Pancreas (tissue), 10 donors: ENCODE results near the gene SGK1. TPM values are rescaled to one million over a fixed set of nuclear protein-coding genes. Genes with fewer than 3 reads are reported as not detected.

Experiments used
- ATAC-seq, 4 donors: fragments of 200-7000 bp; cut with Tn5 transposase; one replicate each; pipeline versions ENCODE4 v1.8.0 to v1.9.1; 2020; ENCODE audit warnings: mild to moderate bottlenecking in 4 of 4, moderate library complexity in 4 of 4
- DNase-seq, 6 donors: peaks; one replicate each; pipeline ENCODE4 v3.0.0-alpha.2; 2020
- FAIRE-seq: peaks from 2 replicates; lab custom pipeline; 2012; peaks lifted over from hg19 to GRCh38; lab: Jason Lieb, UNC
- H3K27ac ChIP-seq, 4 donors: fragments of 200-600 bp; sonication (generic); 1 replicate in 3 of 4; 2 replicates in 1 of 4; pipeline versions ENCODE4 v1.5.0 to v1.8.0; 2020
- H3K27me3 ChIP-seq, 4 donors: fragments of 200-600 bp; one replicate each; pipeline ENCODE4 v1.8.0; 2021
- H3K36me3 ChIP-seq, 3 donors: fragments of 200-600 bp; sonication (generic) in 1 of 3; one replicate each; pipeline versions ENCODE4 v1.5.0 to v1.8.0; 2020 to 2021
- H3K4me1 ChIP-seq, 3 donors: fragments of 200-600 bp; one replicate each; pipeline ENCODE4 v1.8.0; 2021
- H3K4me3 ChIP-seq, 4 donors: fragments of 200-600 bp; sonication (generic) in 2 of 4; one replicate each; pipeline versions ENCODE4 v1.5.0 to v1.8.0; 2020 to 2021
- H3K9me3 ChIP-seq, 4 donors: fragments of 200-600 bp; one replicate each; pipeline ENCODE4 v1.8.0; 2021
- CTCF ChIP-seq, 4 donors: fragments of 200-600 bp; sonication (generic) in 3 of 4; IDR thresholded peaks; one replicate each; pipeline versions ENCODE4 v1.5.0 to v1.8.0; 2021; ENCODE audit warnings: antibody characterized with exemption in 4 of 4
- WGBS, 2 donors: extraction: QIAGEN DNeasy Blood & Tissue Kit; methylation state at CpG; one replicate each; pipeline ENCODE4 v1.1.7; 2013; 5-methylcytosine and 5-hydroxymethylcytosine counted together
- intact Hi-C, 3 donors: fragments of 100-400 bp; cut with DNase I; formaldehyde crosslinking; loops; one replicate each; pipeline versions ENCODE4 v1.11.1 to v1.14.2; 2022
- polyA plus RNA-seq, 2 donors: library from polyadenylated mRNA; stranded (reverse); fragments of 200-250 nt; gene quantifications; one replicate each; pipeline ENCODE4 v1.2.3, GENCODE V29; 2013
- total RNA-seq, 6 donors: library from RNA; stranded (reverse); fragmentation: NEBNext Ultra II Directional in 4 of 6; extraction: Animal tissue kit (Norgen Biotek cat#: 25700) in 4 of 6; gene quantifications; one replicate each; pipeline versions ENCODE4 v1.2.1 to v1.2.4, GENCODE V29; 2021 to 2023
- donor health status: healthy with polysubstance abuse.
- donor health status: DM: no; HTN: no; CAD: no; lungs with moderate emphysema.
- donor health status: DM: no; HTN: no; CAD: no.
- donor health status: control.
- donor health status: control.
- donor health status: Bipolar disorder and iron deficiency.
- donor health status: DM: yes; HTN: yes; CAD: no.
- donor health status: DM: no; HTN: no; CAD: no.
- donor health status: DM: no; HTN: no; CAD: no.
- donor health status: DM: yes; HTN: yes; CAD: no.

Gene SGK1
- total and polyA plus RNA-seq, 8 donors = 56.8 to 189 (median 95.4) TPM

GRCh38 chr6:134291156-134291555 lies 26.8 kb downstream of the SGK1 start:
- DNase-seq (no peak), FAIRE-seq (no peak), ATAC-seq (no peak)
- no peak for TF ChIP-seq CTCF (IDR thresholded peaks at IDR 0.05)
- Histone ChIP-seq H3K27me3 (no peaks in the 10 kb centered on the region), H3K9me3 (no peaks in the 10 kb centered on the region), H3K27ac (no peak overlapping the region), H3K4me3 (no peak overlapping the region), H3K4me1 (peaks cover 0 to 6% (median 0%) of the 10 kb centered on the region in 3 donors), H3K36me3 (no peaks in the 10 kb centered on the region)
- WGBS, 2 donors = 91 to 92% methylated on average over 4 of the region's 4 CpGs
- intact Hi-C loops = no loop called here

GRCh38 chr6:134289204-134289575 lies 28.7 kb downstream of the SGK1 start:
- H3K4me3 ChIP-seq = no peak overlapping the region
- peaks cover 0 to 3% (median 0%) of the 10 kb centered on the region in 3 donors for H3K4me1 ChIP-seq
- TF ChIP-seq CTCF (IDR thresholded peaks at IDR 0.05) = no peak
- ATAC-seq (no peak), DNase-seq (no peak), FAIRE-seq (no peak)
- H3K36me3 ChIP-seq = no peaks in the 10 kb centered on the region
- no peaks in the 10 kb centered on the region for H3K27me3 ChIP-seq
- intact Hi-C loops = no loop called here
- WGBS, 2 donors = 95% methylated on average over 1 of the region's 1 CpG
- H3K27ac ChIP-seq = peak overlapping the region in 2 of 4 donors; percentile 10 to 29
- H3K9me3 ChIP-seq = no peaks in the 10 kb centered on the region

GRCh38 chr6:134288538-134289203 lies 29.2 kb downstream of the SGK1 start:
- H3K4me3 ChIP-seq = no peak overlapping the region
- H3K9me3 ChIP-seq = no peaks in the 10 kb centered on the region
- FAIRE-seq = no peak
- H3K36me3 ChIP-seq = no peaks in the 10 kb centered on the region
- TF ChIP-seq CTCF (IDR thresholded peaks at IDR 0.05) = no peak
- WGBS, 2 donors = 82 to 87% methylated on average over 3 of the region's 3 CpGs
- H3K27ac ChIP-seq = peak overlapping the region in 2 of 4 donors; percentile 33 to 43
- DNase-seq = no peak
- intact Hi-C loops = no loop called here
- peaks cover 0 to 3% (median 0%) of the 10 kb centered on the region in 3 donors for H3K4me1 ChIP-seq
- peak in 2 of 4 donors; percentile 76 to 78 for ATAC-seq
- no peaks in the 10 kb centered on the region for H3K27me3 ChIP-seq

- peak overlapping the region in 2 of 4 donors; percentile 33 to 43 for H3K27ac ChIP-seq
- peak in 1 of 4 donors; percentile 24 for ATAC-seq
- no peaks in the 10 kb centered on the region for H3K36me3 ChIP-seq
- no peaks in the 10 kb centered on the region for H3K27me3 ChIP-seq
- no peak overlapping the region for H3K4me3 ChIP-seq
- no peak for DNase-seq
- no peaks in the 10 kb centered on the region for H3K9me3 ChIP-seq
- WGBS, 2 donors = 89 to 95% methylated on average over 2 of the region's 2 CpGs
- no peak for TF ChIP-seq CTCF (IDR thresholded peaks at IDR 0.05)
- intact Hi-C loops = no loop called here
- peaks cover 0 to 3% (median 0%) of the 10 kb centered on the region in 3 donors for H3K4me1 ChIP-seq
- FAIRE-seq = no peak
These were observed 29.9 kb downstream of the SGK1 start for GRCh38 chr6:134287859-134288537.

GRCh38 chr6:134282816-134283215 lies 35.1 kb downstream of the SGK1 start:
- H3K36me3 ChIP-seq = no peaks in the 10 kb centered on the region
- intact Hi-C loops = no loop called here
- no peak for DNase-seq
- no peak for TF ChIP-seq CTCF (IDR thresholded peaks at IDR 0.05)
- no peak overlapping the region for H3K27ac ChIP-seq
- no peak overlapping the region for H3K4me3 ChIP-seq
- 93 to 96% methylated on average over 3 of the region's 3 CpGs for WGBS, 2 donors
- FAIRE-seq = no peak
- no peak for ATAC-seq
- H3K27me3 ChIP-seq = no peaks in the 10 kb centered on the region
- H3K9me3 ChIP-seq = no peaks in the 10 kb centered on the region
- H3K4me1 ChIP-seq = no peaks in the 10 kb centered on the region
